GM18502 (cell line): ENCODE measurements around the gene RSRC1.
A peak's percentile ranks its signal among the peaks of the same experiment; 100 is the strongest.

ENCODE experiments used
- ATAC-seq: cut with Tn5 transposase; IDR thresholded peaks from one replicate; pipeline ENCODE4 v1.9.1; 2021; ENCODE audit warnings: mild to moderate bottlenecking; ENCODE audit not compliant: unreplicated experiment, poor library complexity

Gene RSRC1

DNA sequence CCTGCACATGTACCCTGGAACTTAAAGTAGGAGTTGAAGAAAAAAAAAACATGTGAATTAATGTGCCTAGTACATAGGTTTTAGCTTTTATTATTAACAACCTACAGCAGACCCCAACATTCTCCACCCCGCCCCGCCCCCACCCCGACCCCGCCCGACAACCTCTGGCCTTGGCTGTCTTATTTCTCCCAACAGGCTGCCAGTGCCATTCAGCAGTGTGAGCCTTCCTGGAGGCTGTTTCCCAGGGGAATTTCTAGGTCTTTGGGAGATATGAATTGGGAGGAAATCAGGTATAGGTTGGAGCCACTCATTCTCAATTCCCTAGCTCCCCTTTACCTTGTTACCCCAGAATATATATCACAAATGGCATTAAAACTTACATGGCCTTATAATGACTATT lies 452.8 kb downstream of the RSRC1 start:
- no peak for ATAC-seq

DNA sequence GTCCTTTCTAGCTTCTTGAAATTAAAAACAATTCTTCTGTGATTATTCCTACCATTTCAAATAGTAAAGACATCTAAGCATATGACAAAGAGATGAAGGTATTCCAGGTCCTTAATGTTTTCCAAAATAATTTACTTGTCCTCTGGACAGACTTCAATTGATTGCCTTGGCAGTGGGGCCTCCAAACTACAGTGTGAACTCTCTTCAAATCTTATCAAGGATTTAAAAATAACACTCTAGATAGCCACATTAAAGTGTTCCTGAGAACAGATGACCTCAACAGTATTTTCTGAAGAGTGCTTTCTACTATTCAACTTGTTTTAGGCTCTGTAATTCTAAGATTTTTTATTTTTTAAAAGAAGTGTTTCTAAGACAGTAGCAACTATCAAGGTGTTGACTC lies 453.2 kb downstream of the RSRC1 start:
- ATAC-seq: no peak

DNA sequence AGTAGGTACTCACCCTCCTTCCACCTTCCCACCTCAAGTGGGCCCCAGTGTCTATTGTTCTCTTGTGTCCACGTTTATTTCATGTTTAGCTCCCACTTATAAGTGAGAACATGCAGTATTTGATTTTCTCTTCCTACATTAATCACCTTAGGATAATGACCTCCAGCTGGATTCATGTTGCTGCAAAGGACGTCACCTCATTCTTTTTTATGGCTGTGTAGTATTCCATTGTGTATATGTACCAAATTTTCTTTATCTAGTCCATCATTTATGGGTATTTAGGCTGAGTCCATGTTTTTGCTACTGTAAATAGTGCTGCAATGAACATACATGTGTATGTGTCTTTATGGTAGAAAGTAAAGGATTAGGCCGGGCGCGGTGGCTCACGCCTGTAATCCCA lies 455.2 kb downstream of the RSRC1 start:
- no peak for ATAC-seq

DNA sequence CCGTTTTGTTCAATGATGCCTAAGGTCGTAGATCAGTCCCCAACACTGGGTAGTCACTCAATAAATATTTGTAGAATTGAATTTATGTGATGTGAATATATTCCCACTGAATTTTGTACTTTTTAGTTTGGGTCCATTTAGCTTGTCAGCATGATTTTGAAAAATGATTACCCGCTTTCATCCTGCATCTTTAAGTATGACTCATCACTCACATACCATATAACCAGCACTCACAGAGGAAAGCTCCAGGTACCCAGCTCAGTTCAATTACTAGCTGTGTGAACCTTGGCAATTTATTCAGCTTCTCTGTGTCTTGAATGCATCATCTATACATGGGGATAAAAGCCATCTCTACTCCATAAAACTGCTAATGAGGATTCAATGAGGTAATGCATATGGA lies 458.9 kb downstream of the RSRC1 start:
- no peak for ATAC-seq

- no peak for ATAC-seq
Observed at GRCh38 chr3:158569794-158570193, 459.9 kb downstream of the RSRC1 start.

DNA sequence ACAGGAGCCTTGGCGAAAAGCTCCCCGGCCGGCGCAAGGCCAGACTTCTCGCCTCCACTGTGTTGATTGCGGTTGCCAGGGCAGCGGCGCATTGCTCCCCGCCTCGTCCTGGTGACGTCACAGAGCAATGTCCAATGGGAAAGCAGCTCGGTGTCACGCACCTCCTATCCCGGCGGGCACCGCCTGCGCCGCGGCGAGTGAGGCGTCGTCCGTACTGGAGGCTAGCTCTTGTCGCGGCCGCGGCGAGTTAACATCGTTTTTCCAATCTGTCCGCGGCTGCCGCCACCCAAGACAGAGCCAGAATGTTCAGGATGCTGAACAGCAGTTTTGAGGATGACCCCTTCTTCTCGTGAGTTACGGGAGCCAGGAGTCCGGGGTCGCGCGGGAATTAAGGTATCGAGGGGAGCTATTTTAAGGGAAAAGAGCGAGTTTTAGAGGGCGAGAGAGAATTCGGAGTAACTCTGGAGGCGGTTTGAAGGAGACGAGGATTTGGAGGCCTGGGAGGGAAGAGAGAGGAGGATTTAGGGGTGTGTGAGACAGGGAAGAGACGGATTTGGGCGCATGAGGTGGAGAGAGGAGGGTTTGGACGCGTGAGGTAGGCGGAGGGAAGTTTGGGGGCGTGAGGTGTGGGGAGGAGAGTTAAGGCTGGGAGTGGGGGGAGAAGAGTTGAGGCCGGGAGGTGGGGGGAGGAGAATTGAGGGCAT lies 461.3 kb downstream of the RSRC1 start, which contains the start of gene MLF1:
Gene MLF1, plus strand, starts transcription at position 196 of the 704 bp plus-strand sequence. Its CDS starts 107 bp downstream, at position 303.
- ATAC-seq: peak; percentile 100

DNA sequence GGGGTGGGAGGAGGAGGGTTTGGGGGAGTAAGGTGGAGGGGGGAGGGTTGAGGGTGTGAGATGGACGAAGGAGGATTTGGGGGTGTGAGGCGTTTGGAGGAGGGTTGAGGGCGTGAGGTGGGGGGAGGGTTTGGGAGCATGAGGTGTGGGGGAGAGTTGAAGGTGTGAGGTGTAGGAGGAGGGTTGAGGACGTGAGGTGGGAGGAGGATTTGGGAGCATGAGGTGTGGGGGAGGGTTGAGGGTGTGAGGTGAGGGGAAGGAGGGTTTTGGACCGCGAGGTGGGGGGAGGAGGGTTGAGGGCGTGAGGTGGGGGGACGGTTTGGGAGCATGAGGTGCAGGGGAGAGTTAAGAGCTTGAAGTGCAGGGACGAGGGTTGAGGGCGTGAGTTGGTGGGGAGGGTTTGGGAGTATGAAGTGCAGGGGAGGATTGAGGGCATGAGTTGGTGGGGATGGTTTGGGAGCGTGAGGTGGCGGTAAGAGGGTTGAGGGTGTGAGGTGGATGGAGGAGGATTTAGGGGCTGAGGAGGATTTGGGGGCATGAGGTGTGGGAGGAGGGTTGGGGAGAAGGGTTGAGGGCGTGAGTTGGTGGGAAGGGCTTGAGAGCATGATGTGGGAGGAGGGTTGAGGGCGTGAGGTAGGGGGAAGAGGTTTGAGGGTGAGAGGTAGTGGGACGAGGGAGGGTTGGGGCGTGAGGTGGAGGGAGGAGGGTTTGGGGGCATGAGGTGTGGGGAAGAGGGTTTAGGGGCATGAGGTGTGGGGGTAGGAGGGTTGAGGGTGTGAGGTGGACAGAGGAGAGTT lies 462.3 kb downstream of the RSRC1 start:
- no peak for ATAC-seq

- ATAC-seq: no peak
Observed at GRCh38 chr3:158572766-158573060, 462.8 kb downstream of the RSRC1 start.

DNA sequence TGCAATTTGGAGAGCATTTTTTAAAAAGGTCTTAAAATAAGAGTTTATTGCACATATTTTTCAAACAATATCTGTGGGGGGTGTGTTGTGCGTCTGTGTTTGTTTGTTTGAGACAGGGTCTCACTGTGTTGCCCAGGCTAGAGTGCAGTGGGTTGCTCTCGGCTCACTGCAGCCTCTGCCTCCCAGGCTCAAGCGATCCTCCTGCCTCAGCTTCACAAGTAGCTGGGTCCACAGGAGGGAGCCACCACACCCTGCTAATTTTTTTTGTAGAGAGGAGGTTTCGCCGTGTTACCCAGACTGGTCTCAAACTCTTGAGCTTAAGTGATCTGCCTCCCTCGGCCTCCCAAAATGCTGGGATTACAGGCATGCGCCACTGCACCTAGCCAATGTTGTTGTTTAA lies 463.8 kb downstream of the RSRC1 start:
- ATAC-seq: no peak

- ATAC-seq: no peak
Observed at GRCh38 chr3:158574646-158575045, 464.8 kb downstream of the RSRC1 start.

- ATAC-seq: no peak
Observed at GRCh38 chr3:158590223-158590622, 480.3 kb downstream of the RSRC1 start.
